GM19328 (cell line): ENCODE measurements around the gene ILRUN.
"Not testable (repeated sequence)": the region's sequence is repeated elsewhere in the genome, so short reads cannot be mapped to it uniquely, and the experiment has no call there.

Experiments
- ATAC-seq: cut with Tn5 transposase; IDR thresholded peaks from one replicate; pipeline ENCODE4 v1.9.1; 2021; ENCODE audit warnings: mild to moderate bottlenecking, moderate library complexity; ENCODE audit not compliant: unreplicated experiment

ILRUN gene

GRCh38 chr6:34697904-34698559, 1.5 kb upstream of the ILRUN start:
- ATAC-seq = no peak

GRCh38 chr6:34697544-34697836, 923 bp upstream of the ILRUN start:
- ATAC-seq = no peak

GRCh38 chr6:34696189-34696738, 303 bp downstream of the ILRUN start:
- peak; percentile 21 for ATAC-seq

GRCh38 chr6:34695729-34696188, 808 bp downstream of the ILRUN start:
- no peak for ATAC-seq

GRCh38 chr6:34692280-34692679, 4.3 kb downstream of the ILRUN start:
- ATAC-seq = no peak

- ATAC-seq = no peak
These were observed 6.8 kb downstream of the ILRUN start for GRCh38 chr6:34689742-34690141.

GRCh38 chr6:34688956-34689355, 7.6 kb downstream of the ILRUN start:
- no peak for ATAC-seq

- no peak for ATAC-seq
These were observed 11.6 kb downstream of the ILRUN start for GRCh38 chr6:34684919-34685318.

- ATAC-seq = no peak
These were observed 12.2 kb downstream of the ILRUN start for GRCh38 chr6:34684364-34684763.

- no peak for ATAC-seq
These were observed 15.6 kb downstream of the ILRUN start for GRCh38 chr6:34680802-34681515.

- ATAC-seq = not testable (repeated sequence)
These were observed 16.3 kb downstream of the ILRUN start for GRCh38 chr6:34680313-34680712.

GRCh38 chr6:34679552-34680253, 16.9 kb downstream of the ILRUN start:
- ATAC-seq = no peak

GRCh38 chr6:34676140-34676539, 20.4 kb downstream of the ILRUN start:
- ATAC-seq = no peak

- ATAC-seq = not testable (repeated sequence)
These were observed 21.6 kb downstream of the ILRUN start for GRCh38 chr6:34674930-34675329.

GRCh38 chr6:34674268-34674639, 22.3 kb downstream of the ILRUN start:
- no peak for ATAC-seq

- ATAC-seq = no peak
These were observed 23.5 kb downstream of the ILRUN start for GRCh38 chr6:34673064-34673463.

GRCh38 chr6:34672657-34673043, 23.9 kb downstream of the ILRUN start:
- no peak for ATAC-seq

- peak; percentile 74 for ATAC-seq
These were observed 24.5 kb downstream of the ILRUN start for GRCh38 chr6:34671801-34672656.

- no peak for ATAC-seq
These were observed 25.2 kb downstream of the ILRUN start for GRCh38 chr6:34671367-34671766.

GRCh38 chr6:34668799-34669198, 27.8 kb downstream of the ILRUN start:
- not testable (repeated sequence) for ATAC-seq
